ENCODE results near the gene ABTB2. TPM values are rescaled to one million over a fixed set of nuclear protein-coding genes. Genes with fewer than 3 reads are reported as not detected.

Gene ABTB2
- total and polyA plus RNA-seq, 2 donors (not counting 1 experiment from before 2014, with no cell fraction given) = 1.0 to 5.8 TPM

GRCh38 chr11:34214961-34215805 lies 142.6 kb downstream of the ABTB2 start:
- Histone ChIP-seq H3K36me3 (ENCODE audit: control insufficient read depth, insufficient read depth, low read length) (no peaks in the 10 kb centered on the region), H3K9me3 (ENCODE audit: control insufficient read depth, insufficient read depth, low read depth, low read length) (no peaks in the 10 kb centered on the region), H3K9ac (ENCODE audit: insufficient read depth, low read length) (no peak overlapping the region), H3K4me1 (ENCODE audit: control insufficient read depth, extremely low read depth, insufficient read depth, low read length) (peaks cover 3% of the 10 kb centered on the region), H3K79me2 (ENCODE audit: control insufficient read depth, insufficient read depth, low read length) (no peaks in the 10 kb centered on the region), H4K20me1 (ENCODE audit: control insufficient read depth, extremely low read depth, insufficient read depth, low read length) (no peaks in the 10 kb centered on the region), H3K27me3 (ENCODE audit: control insufficient read depth, insufficient read depth, low read length) (no peaks in the 10 kb centered on the region), H3K27ac (ENCODE audit: insufficient read depth, low read length) (no peak overlapping the region), H2AFZ (ENCODE audit: low read length) (no peak overlapping the region), H3K4me3 (replicated peaks in 1 of 4; ENCODE audit: control extremely low read depth in 1 of 4, insufficient read depth in 1 of 4, low read depth in 3 of 4, low read length in 4 of 4) (no peak overlapping the region), H3K4me2 (ENCODE audit: extremely low read depth, insufficient read depth, low read length) (peak overlapping the region; percentile 40)
- TF ChIP-seq CTCF (conservative IDR thresholded peaks at IDR 0.05 in 1 of 2, IDR thresholded peaks at IDR 0.05 in 1 of 2; ENCODE audit: low read depth in 1 of 2, low read length in 2 of 2) (no peak), EZH2 (IDR thresholded peaks at IDR 0.05; ENCODE audit: low read length, missing control alignments) (no peak)
- DNase-seq (ENCODE audit: low read depth in 2 of 2) = peak; percentile 43 to 81

- H3K4me2 ChIP-seq (ENCODE audit: extremely low read depth, insufficient read depth, low read length) = no peak overlapping the region
- H3K9me3 ChIP-seq (ENCODE audit: control insufficient read depth, insufficient read depth, low read depth, low read length) = no peaks in the 10 kb centered on the region
- H3K27me3 ChIP-seq (ENCODE audit: control insufficient read depth, insufficient read depth, low read length) = no peaks in the 10 kb centered on the region
- H3K9ac ChIP-seq (ENCODE audit: insufficient read depth, low read length) = no peak overlapping the region
- no peak overlapping the region for H2AFZ ChIP-seq (ENCODE audit: low read length)
- H3K4me3 ChIP-seq (replicated peaks in 1 of 4; ENCODE audit: control extremely low read depth in 1 of 4, insufficient read depth in 1 of 4, low read depth in 3 of 4, low read length in 4 of 4) = no peak overlapping the region
- no peaks in the 10 kb centered on the region for H4K20me1 ChIP-seq (ENCODE audit: control insufficient read depth, extremely low read depth, insufficient read depth, low read length)
- H3K27ac ChIP-seq (ENCODE audit: insufficient read depth, low read length) = no peak overlapping the region
- TF ChIP-seq CTCF (conservative IDR thresholded peaks at IDR 0.05 in 1 of 2, IDR thresholded peaks at IDR 0.05 in 1 of 2; ENCODE audit: low read depth in 1 of 2, low read length in 2 of 2) (no peak), EZH2 (IDR thresholded peaks at IDR 0.05; ENCODE audit: low read length, missing control alignments) (no peak)
- H3K4me1 ChIP-seq (ENCODE audit: control insufficient read depth, extremely low read depth, insufficient read depth, low read length) = peaks cover 3% of the 10 kb centered on the region
- no peaks in the 10 kb centered on the region for H3K36me3 ChIP-seq (ENCODE audit: control insufficient read depth, insufficient read depth, low read length)
- peak in 1 of 2 donors; percentile 53 for DNase-seq (ENCODE audit: low read depth in 2 of 2)
- no peaks in the 10 kb centered on the region for H3K79me2 ChIP-seq (ENCODE audit: control insufficient read depth, insufficient read depth, low read length)
These were observed 144.4 kb downstream of the ABTB2 start for GRCh38 chr11:34213366-34213765.

- Histone ChIP-seq H3K9me3 (ENCODE audit: control insufficient read depth, insufficient read depth, low read depth, low read length) (no peaks in the 10 kb centered on the region), H3K4me2 (ENCODE audit: extremely low read depth, insufficient read depth, low read length) (no peak overlapping the region), H3K27ac (ENCODE audit: insufficient read depth, low read length) (no peak overlapping the region), H3K79me2 (ENCODE audit: control insufficient read depth, insufficient read depth, low read length) (no peaks in the 10 kb centered on the region), H3K9ac (ENCODE audit: insufficient read depth, low read length) (no peak overlapping the region), H3K4me1 (ENCODE audit: control insufficient read depth, extremely low read depth, insufficient read depth, low read length) (peaks cover 3% of the 10 kb centered on the region), H2AFZ (ENCODE audit: low read length) (no peak overlapping the region), H3K36me3 (ENCODE audit: control insufficient read depth, insufficient read depth, low read length) (no peaks in the 10 kb centered on the region), H4K20me1 (ENCODE audit: control insufficient read depth, extremely low read depth, insufficient read depth, low read length) (no peaks in the 10 kb centered on the region), H3K4me3 (replicated peaks in 1 of 4; ENCODE audit: control extremely low read depth in 1 of 4, insufficient read depth in 1 of 4, low read depth in 3 of 4, low read length in 4 of 4) (no peak overlapping the region), H3K27me3 (ENCODE audit: control insufficient read depth, insufficient read depth, low read length) (no peaks in the 10 kb centered on the region)
- no peak for DNase-seq (ENCODE audit: low read depth in 2 of 2)
- TF ChIP-seq CTCF (conservative IDR thresholded peaks at IDR 0.05 in 1 of 2, IDR thresholded peaks at IDR 0.05 in 1 of 2; ENCODE audit: low read depth in 1 of 2, low read length in 2 of 2) (no peak), EZH2 (IDR thresholded peaks at IDR 0.05; ENCODE audit: low read length, missing control alignments) (no peak)
These were observed 145.2 kb downstream of the ABTB2 start for GRCh38 chr11:34212566-34212965.
